Measurements from ENCODE around the gene CYREN.

Gene CYREN

DNA sequence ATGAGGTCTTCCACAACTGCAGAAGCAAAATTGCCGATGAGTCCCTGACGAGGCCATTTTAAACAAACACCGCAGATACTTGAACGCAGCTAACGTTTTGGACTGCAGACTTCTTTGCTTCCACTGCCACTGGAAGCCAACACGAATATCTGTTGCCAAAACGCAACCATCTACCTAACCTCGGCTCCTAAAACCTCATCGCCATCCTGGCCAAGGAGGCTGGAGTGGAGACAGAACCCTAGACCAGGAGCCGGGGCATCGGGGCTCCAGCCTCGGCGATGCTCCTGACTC is 40.3 kb upstream of the CYREN start:
- DNase-seq (ENCODE audit: low spot score): no peak
- TF ChIP-seq, protein P1, sequence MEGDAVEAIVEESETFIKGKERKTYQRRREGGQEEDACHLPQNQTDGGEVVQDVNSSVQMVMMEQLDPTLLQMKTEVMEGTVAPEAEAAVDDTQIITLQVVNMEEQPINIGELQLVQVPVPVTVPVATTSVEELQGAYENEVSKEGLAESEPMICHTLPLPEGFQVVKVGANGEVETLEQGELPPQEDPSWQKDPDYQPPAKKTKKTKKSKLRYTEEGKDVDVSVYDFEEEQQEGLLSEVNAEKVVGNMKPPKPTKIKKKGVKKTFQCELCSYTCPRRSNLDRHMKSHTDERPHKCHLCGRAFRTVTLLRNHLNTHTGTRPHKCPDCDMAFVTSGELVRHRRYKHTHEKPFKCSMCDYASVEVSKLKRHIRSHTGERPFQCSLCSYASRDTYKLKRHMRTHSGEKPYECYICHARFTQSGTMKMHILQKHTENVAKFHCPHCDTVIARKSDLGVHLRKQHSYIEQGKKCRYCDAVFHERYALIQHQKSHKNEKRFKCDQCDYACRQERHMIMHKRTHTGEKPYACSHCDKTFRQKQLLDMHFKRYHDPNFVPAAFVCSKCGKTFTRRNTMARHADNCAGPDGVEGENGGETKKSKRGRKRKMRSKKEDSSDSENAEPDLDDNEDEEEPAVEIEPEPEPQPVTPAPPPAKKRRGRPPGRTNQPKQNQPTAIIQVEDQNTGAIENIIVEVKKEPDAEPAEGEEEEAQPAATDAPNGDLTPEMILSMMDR (IDR thresholded peaks at IDR 0.05; ENCODE audit: extremely low read depth, missing control alignments): no peak

DNA sequence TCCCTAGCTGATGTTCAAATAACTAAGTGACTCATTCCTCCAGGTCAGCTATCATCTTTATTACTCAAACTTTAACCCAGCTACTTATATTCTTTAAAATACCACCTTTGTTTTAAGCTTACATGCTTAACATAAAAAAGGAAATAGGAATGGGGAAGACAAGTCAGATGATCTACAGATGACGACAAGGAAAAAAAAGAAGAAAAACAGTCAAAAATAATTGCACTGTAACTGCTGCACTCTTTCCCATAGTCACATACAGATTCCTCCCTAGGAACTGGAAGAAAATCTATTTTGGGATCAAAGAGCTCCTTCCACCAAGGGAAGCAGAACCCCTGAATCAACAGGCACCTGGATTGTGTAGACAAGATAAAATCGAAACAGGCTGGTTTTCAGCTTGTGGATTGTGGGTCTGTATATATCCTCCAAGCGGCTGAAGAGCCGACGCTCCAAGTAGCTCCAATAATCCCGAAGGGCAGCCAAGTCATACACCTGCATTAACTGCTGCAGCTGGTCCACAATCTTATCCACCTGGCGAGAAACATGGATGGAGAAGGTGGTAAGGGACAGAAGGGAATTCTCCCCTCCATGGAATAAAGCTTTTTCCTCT is 38.8 kb upstream of the CYREN start:
- TF ChIP-seq, protein P1 (IDR thresholded peaks at IDR 0.05; ENCODE audit: extremely low read depth, missing control alignments): no peak
- no peak for DNase-seq (ENCODE audit: low spot score)

DNA sequence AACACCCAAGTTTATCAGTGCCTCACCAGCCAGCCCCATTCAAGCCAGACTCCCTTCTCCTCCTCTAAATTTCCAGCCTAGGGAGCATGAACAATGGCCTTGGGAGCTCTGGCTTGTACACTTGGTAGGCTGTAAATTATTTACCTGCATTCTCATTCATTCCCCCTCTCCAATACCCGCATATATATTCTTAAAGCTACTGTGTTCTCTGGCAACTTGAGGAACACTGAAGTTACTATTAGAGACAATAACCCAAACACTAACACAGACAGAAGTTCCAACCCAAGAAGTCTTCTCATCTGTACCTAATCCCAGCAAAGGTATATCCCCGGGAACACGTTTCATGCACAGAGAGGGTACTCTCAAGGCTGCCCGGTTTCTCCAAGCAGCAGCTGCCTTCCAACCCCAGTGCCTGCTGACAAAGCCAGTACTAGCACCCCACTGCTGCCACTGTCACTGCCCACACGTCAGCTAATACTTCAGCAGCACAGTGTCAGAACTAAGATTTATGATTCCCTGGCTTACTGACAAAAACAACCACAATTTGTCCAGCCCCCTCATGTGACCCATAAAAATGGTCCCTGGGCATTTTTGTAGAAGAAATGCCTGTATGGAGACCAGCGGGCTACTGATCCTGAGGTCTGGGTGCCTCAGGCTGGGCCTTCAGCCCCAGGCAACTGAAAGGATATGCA is 37.7 kb upstream of the CYREN start:
- DNase-seq (ENCODE audit: low spot score): no peak
- TF ChIP-seq, protein P1 (IDR thresholded peaks at IDR 0.05; ENCODE audit: extremely low read depth, missing control alignments): no peak

DNA sequence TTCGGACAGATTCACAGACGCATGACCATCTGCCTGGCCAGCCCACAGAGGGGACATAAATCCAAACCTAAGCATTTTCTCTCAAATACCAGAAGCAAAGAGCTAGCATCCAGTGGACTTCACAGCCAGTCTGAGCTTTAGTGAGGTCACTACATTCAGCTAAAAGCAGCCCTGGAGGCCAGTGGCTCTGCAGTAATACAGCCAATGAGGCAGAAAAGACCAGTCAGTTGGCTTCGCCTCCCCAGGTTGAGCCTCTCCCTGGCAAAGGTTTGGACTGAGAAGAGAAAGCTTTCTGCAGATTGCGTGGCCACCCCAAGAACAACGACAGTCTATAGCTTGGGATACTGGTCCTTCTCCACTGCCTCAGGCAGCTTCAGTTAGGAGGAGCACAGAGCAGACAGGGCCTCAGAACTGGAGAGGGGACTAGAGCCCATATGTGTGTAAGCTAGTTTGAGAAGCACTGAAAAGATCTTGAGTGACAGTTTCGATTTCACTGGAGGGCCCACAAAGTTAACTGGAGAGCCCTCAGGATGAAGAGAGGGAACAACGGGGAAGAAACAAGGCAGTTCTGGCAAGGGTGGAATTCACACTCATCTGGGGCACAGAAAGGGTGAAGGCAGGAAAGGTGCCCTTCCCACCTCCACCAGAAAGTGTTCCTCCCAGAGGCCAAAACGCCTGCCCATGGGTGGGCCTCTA is 37.0 kb upstream of the CYREN start:
- TF ChIP-seq, protein P1 (IDR thresholded peaks at IDR 0.05; ENCODE audit: extremely low read depth, missing control alignments): no peak

DNA sequence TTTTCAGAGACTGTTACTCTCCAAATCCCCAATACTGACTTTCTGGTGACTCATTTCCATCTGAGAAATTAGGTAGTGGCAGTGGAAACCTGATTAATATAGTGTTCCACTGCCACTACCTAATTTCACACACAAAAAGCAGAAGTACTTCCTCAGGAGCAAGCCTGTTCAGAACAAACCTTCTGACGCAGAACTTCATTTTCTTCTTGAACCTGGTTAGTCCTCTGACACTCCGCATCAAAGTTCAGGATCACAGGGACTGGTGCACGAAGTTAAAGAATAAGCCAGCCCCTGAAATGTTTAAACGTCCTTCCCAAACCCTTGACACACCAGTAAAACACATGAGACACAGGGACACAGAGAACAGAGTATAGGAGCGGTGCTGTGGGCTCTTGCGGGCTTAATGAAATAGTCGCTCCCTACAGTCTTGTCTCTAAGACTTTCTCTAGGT is 36.5 kb upstream of the CYREN start:
- DNase-seq (ENCODE audit: low spot score): peak; percentile 66
- TF ChIP-seq, protein P1 (IDR thresholded peaks at IDR 0.05; ENCODE audit: extremely low read depth, missing control alignments): no peak

More for the DNA sequence above, 37.0 kb upstream of the CYREN start:
- DNase-seq (ENCODE audit: low spot score): peak; percentile 62

DNA sequence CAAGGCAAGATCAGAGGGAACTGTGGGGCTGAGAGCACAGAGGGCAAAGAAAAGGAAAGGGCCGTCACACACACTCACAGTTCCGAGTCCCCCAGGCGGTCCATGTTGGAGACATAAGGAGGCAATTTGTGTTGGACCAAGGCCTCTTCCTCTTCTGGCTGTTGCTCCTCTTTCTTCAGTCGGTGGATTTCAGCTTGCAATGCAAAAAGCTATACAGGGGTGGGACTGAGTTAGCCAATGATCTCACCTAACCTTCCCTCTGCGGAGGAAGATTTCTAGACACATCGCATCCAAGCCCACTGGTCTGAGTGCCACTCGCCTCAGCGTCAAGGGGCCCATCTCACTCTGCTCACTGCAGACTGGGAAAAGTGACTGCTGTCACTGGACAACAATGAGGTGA is 35.3 kb upstream of the CYREN start:
- no peak for DNase-seq (ENCODE audit: low spot score)
- TF ChIP-seq, protein P1 (IDR thresholded peaks at IDR 0.05; ENCODE audit: extremely low read depth, missing control alignments): no peak

DNA sequence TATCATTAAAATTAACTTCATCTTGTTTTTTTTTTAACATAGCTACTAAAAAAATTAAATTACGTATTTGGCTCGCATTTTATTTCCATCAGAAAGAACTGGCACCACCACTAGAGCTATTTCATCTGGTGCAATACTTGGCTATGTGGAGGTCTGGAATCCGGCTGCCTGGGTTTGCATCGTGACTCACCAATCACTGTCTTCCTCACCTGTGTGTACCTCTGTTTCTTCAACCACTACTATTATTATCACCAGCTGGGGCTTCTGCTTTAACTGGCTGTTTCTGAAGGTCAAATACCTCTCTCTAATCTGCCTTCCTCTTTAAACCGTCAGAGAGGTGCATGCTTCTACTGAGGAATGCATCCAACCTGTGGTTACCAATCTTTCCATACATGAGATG is 34.4 kb upstream of the CYREN start:
- TF ChIP-seq, protein P1 (IDR thresholded peaks at IDR 0.05; ENCODE audit: extremely low read depth, missing control alignments): no peak
- no peak for DNase-seq (ENCODE audit: low spot score)

All from GM20000 (cell line).